ENCODE results near the gene IGF2R. TPM values are rescaled to one million over a fixed set of nuclear protein-coding genes. Genes with fewer than 3 reads are reported as not detected.

Gene IGF2R
- polyA plus RNA-seq, 1 donor (not counting 4 experiments of a cell fraction or from before 2014, with no cell fraction given) = 40.9 TPM

DNA sequence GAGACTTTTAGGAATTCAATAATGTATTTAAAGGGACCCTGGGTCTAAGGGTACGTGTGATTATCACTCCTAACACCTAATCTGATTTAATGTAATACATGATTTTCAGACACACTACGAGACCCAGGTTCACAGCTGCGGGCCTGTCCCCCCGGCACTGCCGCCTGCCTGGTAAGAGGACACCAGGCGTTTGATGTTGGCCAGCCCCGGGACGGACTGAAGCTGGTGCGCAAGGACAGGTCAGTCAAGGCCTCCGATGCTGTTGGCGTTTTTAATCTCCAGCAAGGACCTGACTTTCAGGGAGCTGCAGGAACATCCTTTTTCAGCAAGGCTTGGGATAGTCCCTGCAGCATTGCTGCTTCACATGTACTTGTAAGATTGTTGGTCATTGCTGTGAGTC lies 58.2 kb downstream of the IGF2R start:
- no peak overlapping the region for H3K9ac ChIP-seq (ENCODE audit: control insufficient read depth, extremely low read depth, insufficient read depth, low read length)
- peaks cover 11% of the 10 kb centered on the region for H3K4me1 ChIP-seq (ENCODE audit: control insufficient read depth, extremely low read depth, insufficient read depth, low read length)
- no peak overlapping the region for H3K27ac ChIP-seq (ENCODE audit: control insufficient read depth, insufficient read depth, low read length)
- TF ChIP-seq, protein P1, sequence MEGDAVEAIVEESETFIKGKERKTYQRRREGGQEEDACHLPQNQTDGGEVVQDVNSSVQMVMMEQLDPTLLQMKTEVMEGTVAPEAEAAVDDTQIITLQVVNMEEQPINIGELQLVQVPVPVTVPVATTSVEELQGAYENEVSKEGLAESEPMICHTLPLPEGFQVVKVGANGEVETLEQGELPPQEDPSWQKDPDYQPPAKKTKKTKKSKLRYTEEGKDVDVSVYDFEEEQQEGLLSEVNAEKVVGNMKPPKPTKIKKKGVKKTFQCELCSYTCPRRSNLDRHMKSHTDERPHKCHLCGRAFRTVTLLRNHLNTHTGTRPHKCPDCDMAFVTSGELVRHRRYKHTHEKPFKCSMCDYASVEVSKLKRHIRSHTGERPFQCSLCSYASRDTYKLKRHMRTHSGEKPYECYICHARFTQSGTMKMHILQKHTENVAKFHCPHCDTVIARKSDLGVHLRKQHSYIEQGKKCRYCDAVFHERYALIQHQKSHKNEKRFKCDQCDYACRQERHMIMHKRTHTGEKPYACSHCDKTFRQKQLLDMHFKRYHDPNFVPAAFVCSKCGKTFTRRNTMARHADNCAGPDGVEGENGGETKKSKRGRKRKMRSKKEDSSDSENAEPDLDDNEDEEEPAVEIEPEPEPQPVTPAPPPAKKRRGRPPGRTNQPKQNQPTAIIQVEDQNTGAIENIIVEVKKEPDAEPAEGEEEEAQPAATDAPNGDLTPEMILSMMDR (optimal IDR thresholded peaks at IDR 0.05 in 1 of 3, IDR thresholded peaks at IDR 0.05 in 1 of 3, conservative IDR thresholded peaks at IDR 0.05 in 1 of 3; ENCODE audit: extremely low read depth in 1 of 3, insufficient read depth in 2 of 3, low read length in 3 of 3) = no peak
- no peak for TF ChIP-seq EZH2 (IDR thresholded peaks at IDR 0.05; ENCODE audit: low read length)
- FAIRE-seq = no peak
- no peaks in the 10 kb centered on the region for H3K27me3 ChIP-seq (ENCODE audit: control insufficient read depth, extremely low read depth, insufficient read depth, low read length)
- H3K4me2 ChIP-seq (ENCODE audit: control insufficient read depth, extremely low read depth, insufficient read depth, low read depth, low read length) = no peak overlapping the region
- H3K36me3 ChIP-seq (ENCODE audit: control insufficient read depth in 2 of 2, extremely low read depth in 1 of 2, insufficient read depth in 2 of 2, low read length in 2 of 2) = peaks cover 24 to 46% of the 10 kb centered on the region in 2 experiments
- no peak for DNase-seq (ENCODE audit: low read depth, low spot score)
- H3K9me3 ChIP-seq (ENCODE audit: control insufficient read depth, low read depth, low read length) = no peaks in the 10 kb centered on the region
- H2AFZ ChIP-seq (ENCODE audit: control insufficient read depth, low read length) = no peak overlapping the region
- H4K20me1 ChIP-seq (ENCODE audit: control insufficient read depth, extremely low read depth, insufficient read depth, low read length) = no peaks in the 10 kb centered on the region
- peaks cover 2% of the 10 kb centered on the region for H3K9me1 ChIP-seq (ENCODE audit: control insufficient read depth, extremely low read depth, insufficient read depth, low read length)
- H3K4me3 ChIP-seq (ENCODE audit: control insufficient read depth in 2 of 3, extremely low read depth in 1 of 3, insufficient read depth in 2 of 3, low read depth in 1 of 3, low read length in 3 of 3) = no peak overlapping the region
- H3K79me2 ChIP-seq (ENCODE audit: control insufficient read depth, insufficient read depth, low read length) = no peaks in the 10 kb centered on the region
- dilution Hi-C loops (cut with MboI; ENCODE audit: extremely low pct_ligation_motif_present, low sequenced_read_pairs) = no loop called here

DNA sequence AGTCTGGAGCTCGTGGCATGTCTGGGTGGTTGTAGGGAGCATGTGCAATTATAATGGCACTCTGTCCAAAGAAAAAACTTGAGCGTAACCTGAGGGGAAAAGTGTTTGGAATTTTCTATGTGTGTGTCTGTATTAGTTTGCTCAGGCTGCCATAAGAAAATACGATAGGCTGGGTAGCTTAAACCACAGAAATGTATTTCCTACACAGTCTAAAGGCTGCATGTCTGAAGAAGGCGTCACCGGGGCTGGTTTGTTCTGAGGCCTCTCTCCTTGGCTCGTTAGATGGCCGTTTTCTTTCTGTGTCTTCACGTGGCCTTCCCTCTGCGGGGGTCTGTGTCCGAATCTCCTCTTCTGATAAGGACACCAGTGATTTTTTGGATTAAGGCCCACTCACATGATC lies 59.0 kb downstream of the IGF2R start:
- TF ChIP-seq, protein P1 (optimal IDR thresholded peaks at IDR 0.05 in 1 of 3, IDR thresholded peaks at IDR 0.05 in 1 of 3, conservative IDR thresholded peaks at IDR 0.05 in 1 of 3; ENCODE audit: extremely low read depth in 1 of 3, insufficient read depth in 2 of 3, low read length in 3 of 3) = no peak
- no peak for TF ChIP-seq EZH2 (IDR thresholded peaks at IDR 0.05; ENCODE audit: low read length)
- FAIRE-seq = no peak
- no peak for DNase-seq (ENCODE audit: low read depth, low spot score)
- Histone ChIP-seq H3K4me2 (ENCODE audit: control insufficient read depth, extremely low read depth, insufficient read depth, low read depth, low read length) (no peak overlapping the region), H3K27me3 (ENCODE audit: control insufficient read depth, extremely low read depth, insufficient read depth, low read length) (no peaks in the 10 kb centered on the region), H3K36me3 (ENCODE audit: control insufficient read depth in 2 of 2, extremely low read depth in 1 of 2, insufficient read depth in 2 of 2, low read length in 2 of 2) (peaks cover 30 to 51% of the 10 kb centered on the region in 2 experiments), H3K9ac (ENCODE audit: control insufficient read depth, extremely low read depth, insufficient read depth, low read length) (no peak overlapping the region), H3K79me2 (ENCODE audit: control insufficient read depth, insufficient read depth, low read length) (no peaks in the 10 kb centered on the region), H3K4me1 (ENCODE audit: control insufficient read depth, extremely low read depth, insufficient read depth, low read length) (peaks cover 11% of the 10 kb centered on the region), H2AFZ (ENCODE audit: control insufficient read depth, low read length) (no peak overlapping the region), H4K20me1 (ENCODE audit: control insufficient read depth, extremely low read depth, insufficient read depth, low read length) (no peaks in the 10 kb centered on the region), H3K27ac (ENCODE audit: control insufficient read depth, insufficient read depth, low read length) (no peak overlapping the region), H3K9me3 (ENCODE audit: control insufficient read depth, low read depth, low read length) (no peaks in the 10 kb centered on the region), H3K4me3 (ENCODE audit: control insufficient read depth in 2 of 3, extremely low read depth in 1 of 3, insufficient read depth in 2 of 3, low read depth in 1 of 3, low read length in 3 of 3) (no peak overlapping the region), H3K9me1 (ENCODE audit: control insufficient read depth, extremely low read depth, insufficient read depth, low read length) (peaks cover 2% of the 10 kb centered on the region)
- dilution Hi-C loops (cut with MboI; ENCODE audit: extremely low pct_ligation_motif_present, low sequenced_read_pairs) = no loop called here

Data from keratinocyte (primary cell).